NCI-H82 treated with DMSO at 0.1 percent for 48 hours (cell line): ENCODE measurements around the gene LSM8.
"Not testable (repeated sequence)": the region's sequence is repeated elsewhere in the genome, so short reads cannot be mapped to it uniquely, and the experiment has no call there.

Experiments
- DNase-seq: peaks from one replicate; lab custom pipeline; 2025; ENCODE audit not compliant: unreplicated experiment; lab: John Stamatoyannopoulos, UW

The LSM8 gene

GRCh38 chr7:118202061-118202460 lies 18.1 kb downstream of the LSM8 start:
- DNase-seq = no peak

GRCh38 chr7:118214051-118214832 lies 30.3 kb downstream of the LSM8 start:
- DNase-seq = peak; percentile 53

- no peak for DNase-seq
Measured at GRCh38 chr7:118214833-118215182, 30.8 kb downstream of the LSM8 start.

- DNase-seq = no peak
Measured at GRCh38 chr7:118217210-118217619, 33.3 kb downstream of the LSM8 start.

- DNase-seq = no peak
Measured at GRCh38 chr7:118218413-118219156, 34.6 kb downstream of the LSM8 start.

- DNase-seq = no peak
Measured at GRCh38 chr7:118219157-118219512, 35.2 kb downstream of the LSM8 start.

- no peak for DNase-seq
Measured at GRCh38 chr7:118220583-118220982, 36.6 kb downstream of the LSM8 start.

GRCh38 chr7:118222591-118222990 lies 38.6 kb downstream of the LSM8 start:
- DNase-seq = no peak

GRCh38 chr7:118224521-118224920 lies 40.6 kb downstream of the LSM8 start, which contains the start of gene ANKRD7:
Gene ANKRD7 (plus strand): TSS chr7:118224704. CDS start chr7:118224831, 127 bp downstream.
- DNase-seq = no peak

GRCh38 chr7:118232837-118233236 lies 48.9 kb downstream of the LSM8 start:
- DNase-seq = no peak

GRCh38 chr7:118233799-118234198 lies 49.8 kb downstream of the LSM8 start:
- no peak for DNase-seq

GRCh38 chr7:118239014-118239413 lies 55.0 kb downstream of the LSM8 start:
- no peak for DNase-seq

- DNase-seq = not testable (repeated sequence)
Measured at GRCh38 chr7:118240320-118240719, 56.4 kb downstream of the LSM8 start.
